HAP-1 (cell line): Measurements from ENCODE around the gene KIFC1.

Experiments used
- DNase-seq, 2 experiments: peaks; one replicate each; pipeline ENCODE4 v3.0.0-alpha.2; 2016 to 2020; ENCODE audit warnings: low spot score in 2 of 2
- H3K27me3 ChIP-seq: fragments of 250-450 bp; sonication (Bioruptor Pico); 2 replicates; pipeline ENCODE4 v1.5.1; 2020; ENCODE audit warnings: low read depth, mild to moderate bottlenecking, moderate library complexity
- H3K36me3 ChIP-seq: fragments of 250-450 bp; sonication (Bioruptor Pico); replicated peaks from 2 replicates; pipeline ENCODE4 v1.5.1; 2020; ENCODE audit warnings: mild to moderate bottlenecking
- H3K4me1 ChIP-seq: fragments of 250-450 bp; sonication (Bioruptor Pico); 2 replicates; pipeline ENCODE4 v1.5.1; 2020; ENCODE audit warnings: mild to moderate bottlenecking
- H3K4me3 ChIP-seq: fragments of 250-450 bp; sonication (Bioruptor Pico); 2 replicates; pipeline ENCODE4 v1.5.1; 2020; ENCODE audit warnings: mild to moderate bottlenecking, moderate library complexity
- H3K9me3 ChIP-seq: fragments of 250-450 bp; sonication (Bioruptor Pico); 2 replicates; pipeline ENCODE4 v1.5.1; 2020; ENCODE audit warnings: mild to moderate bottlenecking, moderate library complexity
- in situ Hi-C: fragments of 300-500 bp; cut with MboI; formaldehyde crosslinking; loops from 3 replicates; pipeline ENCODE4 v1.14.3; 2020; ENCODE audit warnings: low sequenced_read_pairs, inconsistent platforms, mixed read lengths

Gene KIFC1

DNA sequence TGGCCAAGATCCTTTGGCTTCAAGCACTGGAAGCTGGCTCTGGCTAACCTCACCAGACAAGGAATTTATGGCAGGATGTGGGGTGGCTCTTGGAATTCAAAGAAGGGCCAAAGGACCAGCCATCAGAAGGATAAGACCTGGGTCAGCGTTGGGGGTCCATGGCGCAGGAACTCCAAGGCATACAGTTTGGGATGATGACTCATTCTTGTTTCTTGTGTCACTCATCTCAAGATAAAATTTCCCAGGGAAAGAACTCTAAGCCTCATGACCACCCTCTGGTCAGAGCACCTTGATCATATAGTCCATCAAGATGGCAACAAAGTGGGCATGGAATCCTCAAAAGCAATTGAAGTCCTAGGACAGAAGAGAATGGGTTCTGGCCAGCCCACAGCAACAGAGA, 67.6 kb downstream of the KIFC1 start:
- in situ Hi-C loops = no loop called here
- DNase-seq = no peak

More for the DNA sequence above, 67.6 kb downstream of the KIFC1 start:
- H3K4me3 ChIP-seq = no peak overlapping the region
- no peaks in the 10 kb centered on the region; the same call in 1 of the 2 replicates for H3K9me3 ChIP-seq
- H3K27me3 ChIP-seq = no peaks in the 10 kb centered on the region
- peaks cover 4% of the 10 kb centered on the region; the same call in 1 of the 2 replicates for H3K36me3 ChIP-seq
- H3K4me1 ChIP-seq = no peaks in the 10 kb centered on the region
